Measurements from ENCODE around the gene SPAG6.
"Not testable (repeated sequence)": the region's sequence is repeated elsewhere in the genome, so short reads cannot be mapped to it uniquely, and the experiment has no call there.

The SPAG6 gene

DNA sequence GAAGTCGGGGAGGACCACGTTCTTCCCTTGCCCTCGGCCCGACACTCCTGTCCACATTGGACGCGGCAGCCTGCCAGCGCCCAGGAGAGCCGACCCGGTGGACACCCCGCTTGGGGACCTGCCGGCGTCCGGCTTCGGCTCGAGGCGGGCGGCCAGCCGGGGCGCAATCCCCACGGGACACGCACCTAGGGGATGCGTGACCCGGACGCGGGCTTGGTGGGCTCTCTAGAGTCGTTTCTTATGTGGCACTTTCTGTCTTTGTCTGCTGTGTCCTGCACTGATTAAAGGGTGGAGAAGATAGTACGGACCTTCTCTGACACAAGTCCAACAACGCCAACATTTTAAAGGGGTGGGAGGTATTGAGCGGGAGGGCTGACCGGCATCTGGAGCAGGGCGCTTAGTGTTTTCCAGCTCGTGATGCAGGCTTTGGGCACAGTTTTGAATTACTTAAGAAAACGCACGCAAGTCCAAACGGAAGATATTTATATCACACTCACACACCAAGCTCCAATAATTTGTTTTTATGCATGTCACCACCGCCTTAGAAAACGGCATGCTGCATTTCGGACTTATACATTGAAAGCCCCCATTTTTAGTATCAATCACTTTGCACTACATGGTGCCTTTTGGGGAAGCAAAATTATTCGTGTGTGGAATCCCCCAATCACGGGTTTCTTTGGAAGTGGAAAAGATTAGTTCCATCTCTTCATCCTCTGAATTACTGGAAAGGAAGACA is 3.9 kb upstream of the SPAG6 start:
- DNase-seq (ENCODE audit: low read depth in 2 of 2) = no peak

DNA sequence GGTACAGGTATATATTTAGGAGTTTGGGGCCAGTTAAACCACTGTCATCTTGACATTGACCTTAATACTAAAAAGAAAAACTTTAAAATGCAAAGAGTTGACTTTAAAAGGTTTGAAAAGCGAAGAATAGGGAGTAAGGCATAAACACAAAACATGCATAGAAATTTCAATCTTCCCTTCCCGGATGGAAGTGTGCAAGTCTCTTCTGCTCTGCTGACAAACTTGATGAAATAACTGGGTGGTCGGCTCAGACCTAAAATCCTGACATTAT is 3.4 kb upstream of the SPAG6 start:
- DNase-seq (ENCODE audit: low read depth in 2 of 2) = no peak

DNA sequence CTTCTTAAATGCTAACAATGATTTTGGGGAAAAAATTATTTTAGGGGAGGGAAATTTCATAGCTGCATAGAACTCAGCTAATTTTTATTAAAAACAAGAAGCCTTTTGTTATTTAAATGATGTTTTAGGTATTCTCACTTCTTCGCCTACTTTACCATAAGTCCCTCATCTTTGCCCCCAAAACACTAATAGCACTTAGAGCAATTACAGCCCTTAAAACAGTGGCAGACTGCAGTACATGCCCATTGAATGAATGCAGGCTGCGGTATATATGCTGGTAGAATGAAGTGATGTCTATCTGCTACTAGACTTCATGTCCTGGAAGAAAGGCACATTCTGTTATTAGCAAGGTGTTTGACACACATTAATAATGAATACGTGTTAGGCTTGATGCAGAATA is 2.9 kb upstream of the SPAG6 start:
- no peak for DNase-seq (ENCODE audit: low read depth in 2 of 2)

DNA sequence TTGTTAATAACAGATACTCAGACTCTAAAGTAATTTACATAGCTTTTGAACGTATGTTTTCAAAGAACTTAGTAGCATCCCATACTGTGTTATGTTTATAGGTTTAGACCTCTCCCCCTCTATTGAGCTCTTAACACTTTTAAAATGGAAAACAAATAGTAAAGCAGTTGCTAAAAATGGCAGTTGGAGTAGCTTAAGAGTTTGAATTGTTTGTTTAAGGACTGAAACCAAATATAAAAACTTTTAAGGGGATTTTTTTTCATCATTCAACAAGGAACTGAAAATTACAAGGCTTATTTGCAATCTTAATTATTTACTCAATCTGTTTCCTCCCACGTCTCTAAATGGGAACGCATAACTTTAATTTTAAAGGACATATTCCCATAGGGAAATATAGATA is 1.6 kb upstream of the SPAG6 start:
- no peak for DNase-seq (ENCODE audit: low read depth in 2 of 2)

DNA sequence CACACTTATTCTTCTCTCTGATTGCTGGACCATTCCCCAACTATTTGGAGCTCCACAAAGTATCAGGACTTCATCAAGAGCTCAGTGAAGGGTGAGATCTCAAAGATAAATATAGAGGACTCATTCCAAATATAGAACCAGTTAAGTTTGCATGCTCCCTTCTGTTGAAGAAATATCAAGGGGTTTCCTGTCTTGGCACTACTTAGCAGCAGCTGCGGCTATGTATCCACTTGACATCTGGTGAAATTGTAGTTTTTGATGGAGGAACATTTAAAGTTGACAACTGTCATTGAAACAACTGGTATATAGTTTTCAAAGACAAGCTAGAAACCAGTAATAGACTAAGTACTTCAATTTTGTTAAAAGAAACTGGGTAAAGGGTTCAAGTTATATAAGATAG is 1.0 kb upstream of the SPAG6 start:
- no peak for DNase-seq (ENCODE audit: low read depth in 2 of 2)

DNA sequence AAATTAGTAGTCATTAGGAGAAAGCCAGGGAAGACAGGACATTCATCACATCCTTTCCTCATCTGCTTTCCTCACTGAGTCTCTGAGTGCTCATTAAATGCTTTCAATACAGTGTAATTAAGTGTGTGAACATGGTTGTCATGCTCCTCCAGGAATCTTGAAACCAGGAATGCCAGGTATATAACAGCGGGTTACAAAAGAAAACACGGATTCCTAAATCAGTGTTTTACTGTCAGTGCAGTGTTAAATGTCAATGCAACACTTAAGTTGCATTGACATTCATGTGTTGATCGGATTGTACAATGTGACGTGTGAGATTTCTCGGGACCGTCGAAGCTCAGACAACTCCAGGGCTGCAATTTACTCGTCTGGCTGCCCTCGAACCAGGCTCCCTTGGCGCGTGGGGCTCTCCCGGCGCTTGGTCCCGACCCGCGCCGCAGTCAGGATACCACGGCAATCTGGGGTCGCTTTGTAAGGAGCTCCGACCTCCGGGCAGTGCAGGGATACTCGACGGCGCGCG is 455 bp upstream of the SPAG6 start:
- DNase-seq (ENCODE audit: low read depth in 2 of 2) = no peak

DNA sequence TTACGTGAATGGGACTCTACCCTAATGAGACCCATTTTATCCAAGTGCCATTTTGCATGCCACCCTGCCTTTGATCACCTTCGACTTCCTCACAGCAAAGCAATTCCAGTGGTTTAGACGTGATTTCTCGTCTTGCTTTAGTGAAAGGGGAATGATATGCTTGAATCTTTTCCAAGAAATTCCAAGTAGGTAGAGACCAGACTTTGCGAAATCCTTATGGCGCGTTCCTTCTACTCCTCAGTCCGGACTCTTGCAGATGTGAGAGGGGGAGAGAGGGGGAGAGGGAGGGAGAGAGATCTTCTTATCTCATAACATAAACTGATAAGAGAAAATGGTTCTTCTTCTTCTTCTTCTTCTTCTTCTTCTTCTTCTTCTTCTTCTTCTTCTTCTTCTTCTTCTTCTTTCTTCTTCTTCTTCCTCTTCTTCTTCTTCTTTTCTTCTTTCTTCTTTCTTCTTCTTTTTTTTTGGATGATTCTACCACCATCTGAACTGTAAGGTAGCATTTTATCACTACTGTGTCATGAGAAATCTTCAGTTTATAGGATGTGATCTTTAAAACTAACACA is 883 bp downstream of the SPAG6 start:
- DNase-seq (ENCODE audit: low read depth in 2 of 2) = no peak

DNA sequence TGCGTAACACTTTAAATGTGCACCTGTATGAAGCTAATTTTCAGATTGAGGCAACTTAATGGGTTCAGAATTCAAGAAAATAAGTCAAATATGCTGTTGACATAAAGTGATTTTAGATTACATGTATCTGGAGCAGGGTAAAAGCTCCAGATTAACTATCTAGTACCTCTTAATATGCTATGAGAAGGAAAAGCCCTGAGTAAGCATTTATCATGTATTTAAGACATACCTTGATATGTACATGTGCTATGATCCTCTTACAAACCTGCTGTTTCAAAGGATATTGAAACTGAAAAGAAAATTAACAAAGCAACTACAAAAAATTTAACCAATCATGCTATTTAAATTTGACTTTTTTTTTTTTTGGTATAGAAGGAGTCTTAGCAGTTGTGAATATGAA is 4.5 kb downstream of the SPAG6 start:
- no peak for DNase-seq (ENCODE audit: low read depth in 2 of 2)

DNA sequence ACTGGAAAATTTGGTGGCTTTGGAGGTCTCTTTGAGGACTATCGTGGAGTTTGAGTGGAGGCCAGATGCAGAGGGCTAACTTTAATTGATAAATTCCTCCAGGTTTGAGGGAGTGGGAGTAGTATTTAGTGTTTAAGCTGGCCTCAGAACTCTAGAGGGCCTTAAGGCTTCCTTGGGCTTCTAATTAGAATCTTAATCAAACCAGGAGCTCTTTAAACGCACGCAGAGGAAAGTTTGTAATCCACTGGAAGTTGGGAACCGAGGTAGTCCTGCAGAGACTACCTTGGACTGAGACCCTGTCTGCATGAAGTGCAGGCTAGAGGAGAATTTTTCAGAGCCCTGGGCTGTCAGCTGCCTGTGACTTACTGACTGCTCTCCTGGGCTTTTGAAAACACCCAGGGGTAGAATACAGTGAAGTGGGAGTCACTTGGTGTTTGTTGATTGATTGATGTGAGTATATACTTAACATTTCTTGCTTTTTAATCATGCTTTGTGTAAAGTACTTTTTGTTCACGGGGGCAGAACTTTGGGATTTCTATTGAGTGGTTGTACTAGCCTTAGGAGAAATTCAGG is 5.9 kb downstream of the SPAG6 start:
- no peak for DNase-seq (ENCODE audit: low read depth in 2 of 2)

DNA sequence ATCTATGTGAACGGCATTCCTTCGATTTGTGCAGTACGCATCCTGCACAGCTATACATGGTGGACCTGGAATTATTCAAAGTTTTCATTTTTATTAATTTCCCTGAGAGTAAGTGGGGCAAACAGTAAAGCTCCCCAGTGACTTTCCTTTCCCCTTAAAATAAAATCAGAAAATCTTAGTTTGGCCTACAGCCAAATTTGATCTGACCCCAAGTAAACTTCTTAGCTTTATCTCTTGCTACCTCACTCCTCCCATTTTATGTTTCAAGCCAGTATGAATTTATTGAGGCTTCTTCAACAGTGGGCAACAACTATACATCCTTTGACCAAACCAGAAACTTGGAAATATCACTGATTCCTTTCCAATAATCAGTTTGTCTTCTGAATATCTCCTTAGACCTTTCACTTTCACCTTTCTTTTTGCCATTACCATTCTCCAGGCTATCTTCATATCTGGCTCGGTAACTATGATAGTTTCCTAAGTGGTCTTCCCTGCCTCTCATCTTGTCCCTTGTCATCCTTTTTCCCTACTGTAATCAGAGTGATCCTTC is 11.1 kb downstream of the SPAG6 start:
- DNase-seq (ENCODE audit: low read depth in 2 of 2) = no peak

DNA sequence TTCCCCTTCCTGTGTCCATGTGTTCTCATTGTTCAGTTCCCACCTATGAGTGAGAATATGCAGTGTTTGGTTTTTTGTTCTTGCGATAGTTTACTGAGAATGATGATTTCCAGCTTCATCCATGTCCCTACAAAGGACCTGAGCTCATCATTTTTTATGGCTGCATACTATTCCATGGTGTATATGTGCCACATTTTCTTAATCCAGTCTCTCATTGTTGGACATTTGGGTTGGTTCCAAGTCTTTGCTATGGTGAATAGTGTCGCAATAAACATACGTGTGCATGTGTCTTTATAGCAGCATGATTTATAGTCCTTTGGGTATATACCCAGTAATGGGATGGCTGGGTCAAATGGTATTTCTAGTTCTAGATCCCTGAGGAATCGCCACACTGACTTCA is 12.5 kb downstream of the SPAG6 start:
- DNase-seq (ENCODE audit: low read depth in 2 of 2) = not testable (repeated sequence)

DNA sequence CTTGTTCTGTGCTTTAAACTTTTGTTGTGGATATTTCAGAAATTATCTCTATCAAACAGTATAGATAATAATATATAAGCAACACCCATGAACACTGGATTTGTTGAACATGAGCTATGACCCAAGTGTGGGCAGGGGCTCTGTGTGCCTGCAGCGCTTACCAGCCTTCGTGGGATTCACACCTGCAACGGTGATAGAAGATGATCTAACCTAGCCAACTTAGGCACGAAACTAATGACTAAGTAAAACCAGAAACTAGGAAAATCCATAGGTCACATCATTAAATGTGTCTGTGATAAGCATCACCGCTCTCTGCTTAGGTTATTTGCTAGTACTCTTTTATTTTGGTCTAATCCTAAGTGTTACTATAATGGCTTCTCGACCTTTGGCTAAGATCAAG is 18.0 kb downstream of the SPAG6 start:
- DNase-seq (ENCODE audit: low read depth in 2 of 2) = no peak

DNA sequence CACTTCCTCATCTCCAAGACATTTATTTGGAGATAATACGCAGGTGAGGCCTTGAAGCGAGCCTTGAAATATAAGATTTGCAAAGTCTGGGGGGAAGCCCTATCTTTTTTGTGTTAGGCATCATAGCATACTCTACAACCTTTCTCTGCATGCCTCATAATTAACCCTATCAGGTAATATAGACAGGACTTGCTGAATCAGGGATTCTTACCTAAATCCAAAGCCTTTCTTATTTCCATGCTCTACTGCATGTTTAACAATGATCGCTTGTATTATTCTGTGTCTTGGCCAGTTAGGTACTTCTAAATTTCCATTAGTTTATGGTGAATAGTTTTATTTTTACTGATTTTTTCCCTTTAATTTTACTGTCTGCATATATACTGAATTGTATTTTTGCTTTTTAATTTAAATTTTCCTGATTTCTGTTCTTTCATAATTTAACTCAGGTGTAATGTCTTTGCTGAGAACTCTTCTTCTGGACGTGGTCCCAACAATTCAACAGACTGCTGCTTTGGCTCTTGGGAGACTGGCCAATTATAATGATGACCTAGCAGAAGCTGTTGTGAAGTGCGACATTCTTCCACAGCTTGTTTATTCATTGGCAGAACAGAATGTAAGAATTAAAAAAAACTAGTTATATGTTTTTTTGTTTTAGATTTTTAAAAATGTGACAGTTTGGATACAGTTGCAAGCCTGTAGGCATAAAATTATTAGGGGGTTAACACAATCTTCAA is 19.3 kb downstream of the SPAG6 start:
- DNase-seq (ENCODE audit: low read depth in 2 of 2) = no peak

DNA sequence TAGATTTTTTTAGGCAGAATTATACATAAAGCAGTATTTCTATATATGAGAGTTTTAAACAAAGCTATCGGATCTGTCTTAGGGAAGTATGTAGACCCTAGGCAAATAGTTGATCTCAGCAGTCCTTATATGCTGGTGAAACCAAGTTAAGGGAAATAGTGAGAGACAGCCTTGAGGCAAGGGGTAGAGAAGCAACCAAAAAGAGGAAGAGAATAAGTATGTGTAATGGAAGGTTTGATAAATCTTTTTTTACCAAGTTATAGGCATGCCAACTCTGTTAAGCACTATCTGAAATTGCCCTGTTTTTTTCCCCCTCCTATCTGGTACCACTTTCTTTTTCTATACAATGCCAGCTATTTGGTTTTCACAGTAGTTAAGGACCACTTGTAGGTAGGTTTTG is 19.9 kb downstream of the SPAG6 start:
- no peak for DNase-seq (ENCODE audit: low read depth in 2 of 2)

DNA sequence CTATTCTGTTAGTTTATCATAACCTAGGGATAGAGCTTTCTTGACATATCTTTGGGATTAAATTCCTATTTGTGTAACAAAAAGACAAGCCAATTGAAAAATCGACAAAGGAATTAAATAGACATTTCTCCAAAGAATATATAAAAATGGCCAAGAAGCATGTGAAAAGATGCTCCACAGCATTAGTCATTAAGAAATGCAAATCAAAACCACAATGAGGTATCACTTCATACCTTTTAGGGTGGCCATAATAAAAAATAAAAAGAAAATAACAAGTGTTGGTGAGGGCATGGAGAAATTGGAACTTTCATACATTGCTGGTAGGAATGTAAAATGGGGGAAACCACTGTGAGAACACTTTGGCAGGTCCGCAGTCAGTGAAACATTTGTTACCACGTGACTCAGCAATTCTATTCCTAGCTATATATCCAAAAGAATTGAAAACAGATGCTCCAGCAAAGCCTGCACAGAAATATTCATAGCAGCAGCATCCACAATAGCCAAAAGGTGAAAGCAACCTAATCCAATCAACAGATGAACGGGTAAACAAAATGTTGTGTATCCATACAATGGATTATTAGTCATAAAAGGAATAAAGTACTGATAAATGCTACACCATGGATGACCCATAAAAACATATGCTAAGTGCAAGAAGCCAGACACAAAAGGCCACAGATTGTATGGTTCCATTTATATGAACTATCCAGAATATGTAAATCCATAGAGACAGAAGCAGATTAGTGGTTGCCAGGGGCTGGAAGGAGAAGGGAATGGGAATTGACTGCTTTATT is 20.5 kb downstream of the SPAG6 start:
- no peak for DNase-seq (ENCODE audit: low read depth in 2 of 2)

DNA sequence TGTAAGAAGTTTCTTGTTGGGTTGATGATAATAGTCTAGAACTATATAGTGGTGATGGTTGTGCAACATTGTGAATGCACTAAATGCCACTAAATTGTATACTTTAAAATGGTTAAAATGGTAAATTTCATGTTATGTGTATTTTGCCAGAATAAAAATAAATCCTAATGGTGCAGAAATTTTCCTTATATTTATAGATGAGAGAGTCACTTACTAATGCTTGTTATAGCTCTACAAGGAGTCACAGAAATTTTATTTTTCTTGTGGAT is 21.1 kb downstream of the SPAG6 start:
- DNase-seq (ENCODE audit: low read depth in 2 of 2) = no peak

DNA sequence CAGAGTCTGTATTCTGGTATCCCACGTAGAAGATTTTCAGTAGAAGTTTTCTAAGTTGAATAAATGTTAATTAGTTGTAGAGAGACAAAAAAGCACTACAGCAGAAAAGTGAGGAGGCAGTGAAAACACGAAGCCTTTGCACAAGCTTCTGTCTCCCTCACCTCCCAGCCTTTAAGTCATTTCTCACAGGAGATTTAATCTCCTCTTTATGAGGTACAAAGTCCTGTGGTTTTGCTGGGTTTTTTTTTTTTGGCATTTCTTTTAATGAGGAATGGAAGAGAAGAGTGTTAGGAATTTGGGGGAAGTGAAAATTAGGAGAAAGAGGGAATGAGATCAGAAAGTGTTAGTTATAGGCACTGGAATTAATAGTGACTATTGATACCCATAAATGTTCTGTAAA is 21.5 kb downstream of the SPAG6 start:
- no peak for DNase-seq (ENCODE audit: low read depth in 2 of 2)

DNA sequence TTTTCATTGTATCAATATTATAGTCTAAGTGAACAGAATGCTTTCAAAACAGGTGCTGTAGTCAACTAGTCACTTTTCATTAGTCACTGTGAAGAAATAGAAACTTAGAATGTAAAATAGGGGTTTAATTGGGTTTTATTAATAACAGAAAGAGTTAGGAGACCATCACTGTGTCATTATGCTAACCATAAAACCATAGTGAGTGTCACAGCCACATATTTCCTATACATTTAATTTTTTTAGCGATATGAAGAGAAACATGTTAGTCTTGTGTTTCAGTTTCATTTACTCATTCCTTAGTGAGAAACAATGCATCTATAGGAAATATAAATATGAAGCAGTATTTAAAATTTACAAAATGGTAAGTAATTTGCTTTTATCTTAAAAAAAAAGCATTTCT is 22.2 kb downstream of the SPAG6 start:
- no peak for DNase-seq (ENCODE audit: low read depth in 2 of 2)

DNA sequence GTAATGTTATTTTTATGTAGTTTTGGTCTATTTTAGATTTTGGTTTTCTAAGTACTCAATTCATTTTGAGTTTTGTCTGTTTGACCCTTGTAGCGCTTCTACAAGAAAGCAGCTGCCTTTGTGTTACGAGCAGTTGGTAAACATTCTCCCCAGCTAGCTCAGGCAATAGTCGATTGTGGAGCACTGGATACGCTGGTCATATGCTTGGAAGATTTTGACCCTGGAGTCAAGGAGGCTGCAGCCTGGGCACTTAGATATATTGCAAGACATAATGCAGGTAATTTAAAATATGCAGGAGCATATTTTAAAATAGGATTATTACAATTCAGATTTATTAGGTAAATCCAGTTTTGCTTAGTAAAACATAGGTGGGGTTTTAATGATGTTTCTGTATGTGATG is 23.1 kb downstream of the SPAG6 start:
- no peak for DNase-seq (ENCODE audit: low read depth in 2 of 2)

DNA sequence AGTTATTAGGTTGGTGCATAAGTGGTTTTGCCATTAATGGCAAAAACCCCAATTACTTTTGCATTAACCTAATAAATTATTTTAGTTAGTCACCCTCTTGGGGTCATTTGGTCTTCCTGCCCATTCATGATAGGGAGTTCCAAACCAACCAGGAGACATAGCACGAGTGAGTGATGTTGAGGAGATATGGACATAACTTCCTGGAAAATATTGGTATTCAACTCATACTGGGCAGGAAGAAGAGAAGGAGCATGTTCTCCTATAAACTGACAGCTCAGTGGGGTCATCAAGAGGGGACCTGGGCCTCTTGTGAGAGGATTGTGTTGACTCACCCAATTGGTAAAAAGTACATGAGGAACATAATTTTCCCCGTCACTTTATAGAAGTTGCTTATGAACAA is 23.7 kb downstream of the SPAG6 start:
- no peak for DNase-seq (ENCODE audit: low read depth in 2 of 2)

DNA sequence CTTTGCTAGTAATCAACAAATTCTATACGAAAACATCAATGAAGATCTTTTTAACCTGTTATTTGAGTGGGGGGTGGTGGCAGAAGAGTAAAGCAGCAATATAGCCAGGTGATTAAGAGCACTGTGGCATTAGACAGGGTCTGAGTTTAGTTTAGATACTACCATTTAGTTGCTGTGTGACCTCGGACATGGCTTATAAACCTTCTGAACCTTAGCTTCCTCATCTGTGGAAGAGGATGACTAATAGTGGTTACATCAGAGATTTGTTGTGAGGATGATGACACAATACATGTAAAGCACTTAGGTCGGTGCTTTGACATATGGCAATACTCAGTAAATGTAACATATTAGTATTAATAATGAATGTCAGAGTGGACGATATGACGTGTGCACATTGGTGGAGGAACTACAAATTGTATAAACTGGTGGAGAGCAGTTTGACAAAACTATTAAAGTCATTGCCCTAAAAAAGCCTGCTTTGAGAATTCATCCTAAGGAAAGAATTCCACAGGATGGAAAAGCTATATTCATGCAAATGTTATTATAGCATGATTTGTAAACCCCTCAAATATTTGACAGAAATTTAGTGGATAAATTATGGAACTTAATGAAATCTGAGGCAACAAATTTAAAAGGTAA is 24.3 kb downstream of the SPAG6 start:
- no peak for DNase-seq (ENCODE audit: low read depth in 2 of 2)

DNA sequence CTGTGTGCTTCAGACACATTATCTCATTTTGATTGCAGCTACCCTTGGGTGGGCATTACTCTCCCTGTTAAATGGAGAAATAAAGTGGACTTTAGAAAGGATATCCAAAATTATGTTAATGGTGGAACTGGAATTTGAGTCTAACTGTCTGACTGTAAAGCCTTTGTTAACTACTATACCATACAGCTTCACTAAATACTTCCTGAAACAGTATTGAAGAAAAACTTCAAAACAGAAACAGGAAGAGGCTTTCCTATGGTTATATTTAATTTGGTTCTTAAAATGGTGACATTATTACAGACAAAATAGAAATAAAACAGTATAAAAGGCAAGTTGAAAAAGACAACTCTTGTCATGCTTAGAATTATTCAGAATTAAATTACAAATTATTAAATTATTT is 25.0 kb downstream of the SPAG6 start:
- DNase-seq (ENCODE audit: low read depth in 2 of 2) = no peak

All from stimulated activated CD8-positive, alpha-beta memory T cell treated with anti-CD3 and anti-CD28 coated beads, Interleukin-2, amount 100 ng/mL, for 48 hours (primary cell).